Amygdala (tissue), 56 donors: Measurements from ENCODE around the gene VTI1B.
"Not testable (repeated sequence)": the region's sequence is repeated elsewhere in the genome, so short reads cannot be mapped to it uniquely, and the experiment has no call there.

ENCODE experiments used
- DNase-seq, 56 donors: peaks; one replicate each; lab custom pipeline; 2025; lab: John Stamatoyannopoulos, UW

VTI1B gene

DNA sequence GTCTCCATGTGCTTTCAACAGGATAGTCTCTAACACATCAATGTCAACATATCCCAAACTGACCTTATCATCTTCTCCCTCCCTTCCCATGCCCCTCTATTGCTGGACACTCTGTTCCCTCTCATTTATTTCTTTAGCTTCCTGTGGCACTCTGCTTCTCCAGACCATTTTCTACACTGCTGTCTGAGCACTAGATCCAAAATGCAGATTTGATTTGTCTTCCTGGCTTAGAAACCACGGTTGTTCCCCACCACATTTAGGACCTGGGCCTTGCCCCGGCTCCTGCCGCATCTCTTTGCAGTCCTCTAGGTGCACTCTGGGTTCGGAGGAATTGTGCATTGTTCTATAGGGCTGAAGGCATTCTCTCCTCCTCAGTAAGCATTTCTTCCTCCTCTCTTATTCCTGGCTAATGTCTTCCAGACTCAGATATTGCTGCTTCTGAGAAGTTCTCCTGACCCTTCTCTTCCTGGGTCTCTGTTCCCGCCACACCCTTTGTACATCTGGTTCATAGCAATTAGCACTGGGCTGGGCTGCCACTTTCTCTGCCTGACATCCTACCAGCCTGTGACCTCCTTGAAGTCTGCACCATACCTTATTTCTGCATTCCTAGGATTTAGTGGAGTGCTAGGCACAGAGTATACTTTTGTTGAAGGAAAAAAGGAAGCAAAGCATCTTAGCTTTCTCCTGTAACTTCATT lies 40.8 kb downstream of the VTI1B start:
- no peak for DNase-seq

GRCh38 chr14:67630938-67631337 lies 43.5 kb downstream of the VTI1B start:
- DNase-seq = no peak

GRCh38 chr14:67630186-67630585 lies 44.2 kb downstream of the VTI1B start:
- no peak for DNase-seq

DNA sequence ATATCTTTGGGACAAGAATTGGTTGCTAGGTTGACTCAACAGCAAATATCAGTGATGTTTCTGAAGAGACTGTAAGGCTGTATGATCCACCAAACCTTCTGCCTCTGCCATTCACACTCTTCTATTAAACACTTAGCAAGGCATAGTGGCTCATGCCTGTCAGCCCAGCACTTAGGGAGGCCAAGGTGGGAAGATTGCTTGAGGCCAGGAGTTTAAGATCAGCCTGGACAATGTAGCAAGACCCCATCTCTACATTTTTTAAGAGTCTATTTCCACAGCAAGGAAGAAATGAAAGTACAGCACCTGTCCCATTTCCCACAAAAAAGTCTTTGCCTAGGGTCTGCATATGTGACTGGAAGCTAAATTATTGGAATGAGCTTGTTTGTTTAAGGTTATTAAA lies 46.9 kb downstream of the VTI1B start:
- DNase-seq = no peak

DNA sequence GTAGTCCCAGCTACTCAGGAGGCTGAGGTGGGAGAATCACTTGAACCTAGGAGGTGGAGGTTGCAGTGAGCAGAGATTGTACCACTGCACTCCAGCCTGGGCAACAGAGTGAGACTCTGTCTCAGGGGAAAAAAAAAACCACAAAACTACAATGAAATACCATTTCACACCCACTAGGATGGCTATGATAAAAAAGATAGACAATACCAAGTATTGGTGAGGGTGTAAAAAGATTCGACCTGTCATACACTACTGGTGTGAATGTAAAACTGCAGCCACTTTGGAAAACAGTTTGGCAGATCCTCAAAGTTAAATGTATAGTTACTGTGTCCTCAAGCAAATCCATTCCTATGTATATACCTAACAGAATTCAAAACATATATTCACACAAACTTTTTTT lies 48.3 kb downstream of the VTI1B start:
- not testable (repeated sequence) for DNase-seq

GRCh38 chr14:67623114-67623513 lies 51.3 kb downstream of the VTI1B start:
- DNase-seq = no peak

DNA sequence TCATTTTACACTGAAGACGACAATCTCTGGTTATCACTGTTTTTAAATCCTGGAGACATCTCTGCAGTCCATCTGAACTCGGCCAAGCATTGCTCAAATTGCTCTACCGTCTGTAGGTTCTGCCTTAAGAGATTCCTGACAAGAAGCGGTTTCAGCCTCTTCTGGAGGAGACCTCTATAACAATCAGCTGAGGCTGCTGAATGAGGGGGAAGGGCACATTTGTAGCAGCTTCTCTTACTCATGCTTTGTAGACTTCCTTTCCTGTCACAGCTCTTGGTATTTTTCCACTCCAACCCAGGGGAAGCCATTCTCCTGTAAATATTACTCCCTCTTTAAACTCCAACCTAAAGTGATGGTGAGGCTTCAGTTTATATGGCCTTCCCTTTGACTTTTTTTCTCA lies 51.8 kb downstream of the VTI1B start:
- peak in 20 of 56 donors; percentile 1 to 57 (median 22) for DNase-seq

DNA sequence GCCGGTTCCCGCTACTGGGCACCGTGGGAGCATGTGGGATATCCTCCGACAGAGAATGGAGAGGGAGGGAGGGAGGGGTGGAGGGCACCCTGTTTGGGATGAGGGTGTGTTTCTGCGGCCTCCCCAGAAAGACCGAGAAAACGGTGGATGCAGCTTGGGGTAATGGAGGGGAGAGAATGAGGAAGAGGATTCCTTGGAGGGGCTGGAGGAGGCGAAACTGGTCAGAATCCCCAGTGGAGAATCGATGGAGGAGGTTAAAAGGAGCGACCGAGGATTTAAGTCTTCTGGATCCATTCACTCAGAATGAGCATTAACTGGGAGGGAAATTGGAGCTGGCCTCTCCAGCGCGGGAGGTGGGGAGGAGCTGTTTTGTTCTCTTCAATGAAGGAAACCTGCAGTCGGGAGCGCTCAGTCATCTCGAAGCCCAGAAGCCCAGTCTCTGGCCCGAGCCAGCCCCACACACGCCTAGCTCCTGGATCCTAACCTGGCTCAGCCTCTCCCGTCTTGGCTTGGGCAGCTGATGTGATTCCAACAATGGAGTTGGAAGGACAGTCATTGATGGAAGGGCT lies 54.1 kb downstream of the VTI1B start:
- peak in 23 of 56 donors; percentile 3 to 60 (median 22) for DNase-seq

DNA sequence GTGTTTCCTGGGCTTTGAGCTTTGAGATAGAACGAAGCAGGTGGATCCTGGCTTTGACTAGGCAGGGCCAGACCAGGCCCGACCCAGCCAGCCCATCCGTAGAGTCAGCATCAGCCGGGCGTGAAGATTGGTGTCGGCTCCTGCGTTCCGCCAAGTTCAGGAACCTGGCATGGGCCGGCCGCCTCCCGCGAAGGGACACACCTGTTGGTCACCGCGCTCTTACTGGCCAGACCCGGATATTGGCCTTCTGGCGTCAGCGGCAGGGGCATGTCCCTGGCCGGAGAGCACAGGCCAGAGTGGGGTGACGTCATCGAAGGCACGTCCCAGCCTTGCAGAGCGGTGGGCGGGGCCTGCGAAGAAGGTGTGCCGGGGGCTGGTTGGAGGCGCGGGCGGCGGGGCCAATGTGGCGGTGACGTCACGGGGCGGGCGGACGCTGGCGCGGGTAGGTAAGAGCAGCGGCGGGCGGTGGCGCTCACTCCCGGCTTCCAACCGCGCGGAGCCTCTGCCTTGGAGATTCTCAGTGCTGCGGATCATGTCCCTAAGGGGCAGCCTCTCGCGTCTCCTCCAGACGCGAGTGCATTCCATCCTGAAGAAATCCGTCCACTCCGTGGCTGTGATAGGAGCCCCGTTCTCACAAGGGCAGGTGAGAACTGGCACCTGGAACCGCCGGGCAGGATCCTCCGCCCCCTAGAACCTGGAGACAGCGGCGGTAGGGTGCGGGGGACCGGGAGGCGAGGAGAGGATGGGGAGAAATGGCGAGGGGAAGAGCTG lies 54.8 kb downstream of the VTI1B start, which contains the start of gene ARG2:
ARG2 (plus strand) TSS at position 475 of the 771 bp plus-strand sequence; CDS start at position 533, 58 bp downstream.
- peak; percentile 14 to 98 (median 81) for DNase-seq

GRCh38 chr14:67618617-67619063 lies 55.8 kb downstream of the VTI1B start:
- DNase-seq = peak in 5 of 56 donors; percentile 3 to 31 (median 7)

- no peak for DNase-seq
Measured at GRCh38 chr14:67610491-67610890, 63.9 kb downstream of the VTI1B start.

GRCh38 chr14:67609642-67610310 lies 64.7 kb downstream of the VTI1B start:
- DNase-seq = no peak

DNA sequence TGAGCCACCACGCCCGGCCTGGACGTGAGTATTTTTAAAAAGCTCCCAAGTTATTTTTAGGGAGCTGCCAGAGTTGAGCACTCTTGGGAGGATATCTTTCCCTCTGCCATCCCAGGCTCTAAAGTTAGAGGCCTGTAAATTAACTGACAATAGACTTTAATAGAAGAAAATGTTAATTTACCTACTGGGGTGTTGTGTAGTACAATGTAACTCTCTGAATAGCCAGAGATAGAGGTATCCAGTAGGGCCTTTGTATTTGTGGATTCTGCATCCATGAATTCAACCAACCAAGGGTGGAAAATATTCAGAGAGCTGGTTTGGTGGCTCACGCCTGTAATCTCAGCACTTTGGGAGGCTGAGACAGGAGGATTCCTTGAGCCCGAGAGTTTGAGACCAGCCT lies 66.8 kb downstream of the VTI1B start:
- no peak for DNase-seq

- DNase-seq = no peak
Measured at GRCh38 chr14:67602995-67603545, 71.4 kb downstream of the VTI1B start.

- DNase-seq = no peak
Measured at GRCh38 chr14:67602076-67602475, 72.4 kb downstream of the VTI1B start.

- not testable (repeated sequence) for DNase-seq
Measured at GRCh38 chr14:67600562-67600974, 73.9 kb downstream of the VTI1B start.

GRCh38 chr14:67599698-67600561 lies 74.5 kb downstream of the VTI1B start, which contains the start of gene PIGH:
PIGH (minus strand) TSS chr14:67600268; CDS start chr14:67600203, 65 bp downstream.
- peak; percentile 31 to 93 (median 84) for DNase-seq
